BJ (cell line): ENCODE results near the gene FPGS. TPM values are rescaled to one million over a fixed set of nuclear protein-coding genes. Genes with fewer than 3 reads are reported as not detected.

Experiments
- CTCF ChIA-PET: fragments of 350-600 bp; formaldehyde crosslinking; extraction: SDS; loops from one replicate; lab custom pipeline; 2021; ENCODE audit warnings: antibody characterized with exemption, inconsistent platforms; lab: Yijun Ruan, JAX
- POLR2A ChIA-PET: fragments of 300-600 bp; sonication (Branson Sonifier 250); formaldehyde crosslinking; extraction: SDS; loops from one replicate; lab custom pipeline; 2021; ENCODE audit warnings: antibody characterized with exemption; lab: Charles Lee
- DNase-seq: peaks from one replicate; pipeline ENCODE4 v3.0.0-alpha.2; 2011; ENCODE audit warnings: low read depth
- H3K27me3 ChIP-seq: 2 replicates; pipeline ENCODE4 v1.6.0; 2011; ENCODE audit warnings: low read length; ENCODE audit not compliant: control insufficient read depth, insufficient read depth
- H3K36me3 ChIP-seq: 2 replicates; pipeline ENCODE4 v1.5.1; 2011; ENCODE audit warnings: low read length; ENCODE audit not compliant: control insufficient read depth, insufficient read depth
- H3K4me3 ChIP-seq: 2 replicates; pipeline ENCODE4 v1.5.1; 2011; ENCODE audit warnings: low read depth, mild to moderate bottlenecking, control low read depth, low read length
- polyA plus RNA-seq: library from polyadenylated mRNA; depleted of rRNA; stranded (reverse); fragments of >200 nt; gene quantifications from 2 replicates; pipeline ENCODE4 v1.2.3, GENCODE V29; 2011
- TF ChIP-seq, protein P1 (sequence below): IDR thresholded peaks from 2 replicates; pipeline ENCODE4 v1.5.1; 2011; ENCODE audit warnings: low read depth, mild to moderate bottlenecking, control low read depth, inconsistent platforms, low read length, moderate library complexity; ENCODE audit not compliant: insufficient read depth

The FPGS gene
- polyA plus RNA-seq, 1 experiment, result 61.9 TPM

DNA sequence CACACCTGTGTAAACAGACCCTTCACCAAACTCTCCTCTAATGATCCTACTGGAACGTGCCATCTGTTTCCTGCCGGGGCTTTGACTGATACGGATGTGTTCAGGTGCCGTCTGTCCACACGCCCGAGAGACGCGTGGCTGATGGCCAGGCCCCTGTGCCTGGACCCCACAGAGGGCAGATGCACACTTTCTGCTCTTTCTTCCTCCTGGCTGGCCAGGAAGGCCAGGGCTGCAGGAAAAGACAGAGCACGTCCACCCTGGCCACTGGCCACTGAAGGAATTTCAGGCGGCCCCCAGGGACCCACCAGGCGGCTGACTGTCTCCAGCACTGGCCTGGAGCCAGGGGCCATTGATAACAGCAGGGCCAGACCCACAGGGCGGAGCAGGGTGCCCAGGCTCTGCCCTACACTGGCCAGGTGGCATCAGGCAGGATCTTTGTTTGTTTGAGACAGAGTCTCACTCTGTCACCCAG is 55.4 kb downstream of the FPGS start:
- ChIA-PET CTCF (no interaction called here), POLR2A (no interaction called here)
- Histone ChIP-seq H3K27me3 (no peaks in the 10 kb centered on the region), H3K36me3 (no peaks in the 10 kb centered on the region), H3K4me3 (no peak overlapping the region)
- TF ChIP-seq, protein P1, sequence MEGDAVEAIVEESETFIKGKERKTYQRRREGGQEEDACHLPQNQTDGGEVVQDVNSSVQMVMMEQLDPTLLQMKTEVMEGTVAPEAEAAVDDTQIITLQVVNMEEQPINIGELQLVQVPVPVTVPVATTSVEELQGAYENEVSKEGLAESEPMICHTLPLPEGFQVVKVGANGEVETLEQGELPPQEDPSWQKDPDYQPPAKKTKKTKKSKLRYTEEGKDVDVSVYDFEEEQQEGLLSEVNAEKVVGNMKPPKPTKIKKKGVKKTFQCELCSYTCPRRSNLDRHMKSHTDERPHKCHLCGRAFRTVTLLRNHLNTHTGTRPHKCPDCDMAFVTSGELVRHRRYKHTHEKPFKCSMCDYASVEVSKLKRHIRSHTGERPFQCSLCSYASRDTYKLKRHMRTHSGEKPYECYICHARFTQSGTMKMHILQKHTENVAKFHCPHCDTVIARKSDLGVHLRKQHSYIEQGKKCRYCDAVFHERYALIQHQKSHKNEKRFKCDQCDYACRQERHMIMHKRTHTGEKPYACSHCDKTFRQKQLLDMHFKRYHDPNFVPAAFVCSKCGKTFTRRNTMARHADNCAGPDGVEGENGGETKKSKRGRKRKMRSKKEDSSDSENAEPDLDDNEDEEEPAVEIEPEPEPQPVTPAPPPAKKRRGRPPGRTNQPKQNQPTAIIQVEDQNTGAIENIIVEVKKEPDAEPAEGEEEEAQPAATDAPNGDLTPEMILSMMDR, result no peak
- DNase-seq, result no peak

DNA sequence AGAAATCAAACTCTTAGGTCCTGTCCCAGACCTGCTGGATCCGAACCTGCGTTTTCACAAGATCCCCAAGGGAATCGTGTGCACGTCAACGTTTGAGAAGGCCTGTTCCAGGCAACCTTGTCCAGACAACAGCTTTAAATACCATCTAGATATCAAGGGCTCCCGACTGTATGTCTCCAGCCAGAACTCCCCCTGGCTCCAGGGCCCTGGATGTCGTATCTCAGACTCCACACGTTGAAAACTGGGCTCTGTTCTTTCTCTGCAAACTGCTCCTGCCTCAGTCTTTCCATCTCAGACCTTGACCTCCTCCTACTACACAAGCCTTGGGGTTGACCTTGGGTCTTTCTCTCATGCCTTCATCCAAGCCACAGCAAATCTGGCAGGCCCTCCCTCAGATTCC is 57.6 kb downstream of the FPGS start:
- no peaks in the 10 kb centered on the region for H3K36me3 ChIP-seq
- no peak for DNase-seq
- TF ChIP-seq, protein P1, result no peak
- no peak overlapping the region for H3K4me3 ChIP-seq
- CTCF ChIA-PET, result interaction anchor here (0.6 to 3.4 kb wide), 3 partner anchors 10 to 220 kb away, joined by 3 to 17 read pairs (median 3); no protein-coding TSS in a partner anchor
- H3K27me3 ChIP-seq, result no peaks in the 10 kb centered on the region
- POLR2A ChIA-PET, result no interaction called here

DNA sequence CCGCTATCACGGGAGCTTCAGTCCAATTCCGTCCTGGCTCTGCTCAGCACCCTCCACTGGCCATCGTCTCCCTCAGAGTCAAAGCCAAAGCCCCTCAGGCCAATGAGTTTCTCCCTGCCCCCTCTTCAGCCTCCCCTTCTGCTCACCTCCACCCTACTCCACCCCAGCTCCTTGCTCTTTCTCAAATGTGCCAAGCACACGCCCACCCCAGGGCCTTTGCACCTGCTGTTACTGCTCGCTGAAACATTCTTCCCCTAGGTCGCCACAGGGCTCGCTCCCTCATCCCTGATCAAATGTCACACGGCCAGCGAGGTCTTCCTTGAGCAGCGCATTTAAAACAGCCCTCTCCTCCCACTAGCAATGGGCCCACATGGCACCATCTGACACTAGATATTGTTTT is 58.1 kb downstream of the FPGS start:
- no peaks in the 10 kb centered on the region for H3K27me3 ChIP-seq
- ChIA-PET CTCF (interaction anchor here (0.8 to 4.6 kb wide), 4 partner anchors 7 to 97 kb away, joined by 3 to 18 read pairs (median 10); partner anchors contain the start of gene ENG), POLR2A (no interaction called here)
- DNase-seq, result no peak
- H3K36me3 ChIP-seq, result no peaks in the 10 kb centered on the region
- no peak overlapping the region for H3K4me3 ChIP-seq
- TF ChIP-seq, protein P1, result no peak

DNA sequence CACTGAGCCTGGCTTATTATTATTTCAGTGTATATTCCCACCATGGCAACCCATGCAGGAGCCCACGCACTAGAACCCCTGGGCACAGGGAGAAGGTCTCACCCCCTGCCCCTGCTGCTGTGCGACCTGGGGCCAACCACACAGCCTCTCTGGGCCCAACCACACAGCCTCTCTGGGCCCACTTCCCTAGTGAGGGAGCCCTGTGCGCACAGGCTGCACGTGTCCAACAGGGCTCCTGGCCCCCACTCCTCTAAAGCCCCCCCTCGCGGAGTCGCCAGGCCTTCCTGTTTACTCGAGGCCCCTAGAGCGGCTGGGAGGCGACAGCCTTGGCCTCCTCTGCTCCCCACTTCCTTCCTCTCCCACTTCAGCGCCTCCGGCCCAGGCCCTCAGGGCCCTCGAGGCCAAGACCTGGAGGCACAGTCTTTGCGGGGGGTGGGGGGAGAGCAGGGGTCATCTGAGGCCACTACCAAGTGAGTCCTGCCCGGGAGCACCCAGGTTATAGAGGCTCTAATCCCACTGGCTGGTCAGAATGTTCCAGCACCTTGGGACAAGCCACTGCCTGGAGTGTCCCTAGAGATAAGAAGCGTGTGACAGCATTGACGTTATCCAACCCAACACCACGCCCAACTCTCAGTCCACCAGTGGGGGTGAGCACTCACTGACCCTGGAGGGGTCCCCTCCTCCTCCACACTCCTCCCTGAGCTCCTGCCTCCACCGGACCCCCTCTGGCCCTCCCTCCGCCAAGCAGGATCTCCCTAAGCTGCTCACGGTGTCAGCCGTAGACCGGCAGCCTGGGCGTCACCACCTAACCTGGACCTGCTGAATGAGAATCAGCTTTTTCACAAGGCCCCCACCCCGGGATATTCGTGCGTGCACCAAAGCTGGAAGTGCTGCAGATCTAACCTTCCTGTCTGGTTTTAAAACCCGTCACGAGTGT is 59.7 kb downstream of the FPGS start:
- CTCF ChIA-PET, result interaction anchor here (1.4 to 4.6 kb wide), 4 partner anchors 8 to 127 kb away, joined by 5 to 18 read pairs (median 14); partner anchors contain the start of genes ENG and TOR2A
- H3K4me3 ChIP-seq, result no peak overlapping the region
- H3K27me3 ChIP-seq, result no peaks in the 10 kb centered on the region
- DNase-seq, result no peak
- TF ChIP-seq, protein P1, result no peak
- H3K36me3 ChIP-seq, result peaks cover 2% of the 10 kb centered on the region
- POLR2A ChIA-PET, result no interaction called here

DNA sequence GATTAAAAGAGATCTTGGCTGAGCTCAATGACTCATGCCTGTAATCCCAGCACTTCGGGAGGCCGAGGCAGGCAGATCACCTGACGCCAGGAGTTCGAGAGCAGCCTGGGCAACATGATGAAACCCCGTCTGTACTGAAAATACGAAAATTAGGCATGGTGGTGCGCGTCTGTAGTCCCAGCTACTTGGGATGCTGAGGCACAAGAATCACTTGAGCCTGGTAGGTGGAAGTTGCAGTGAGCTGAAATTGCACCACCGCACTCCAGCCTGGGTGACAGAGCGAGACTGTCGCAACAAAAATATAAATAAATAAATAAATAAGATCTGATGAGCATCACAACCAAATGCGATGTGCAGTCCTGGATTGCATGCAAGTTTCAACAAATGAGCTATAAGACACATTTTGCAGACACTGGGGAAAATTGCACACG is 60.5 kb downstream of the FPGS start:
- Histone ChIP-seq H3K4me3 (no peak overlapping the region), H3K36me3 (peaks cover 9% of the 10 kb centered on the region), H3K27me3 (no peaks in the 10 kb centered on the region)
- DNase-seq, result no peak
- POLR2A ChIA-PET, result no interaction called here
- TF ChIP-seq, protein P1, result no peak
- CTCF ChIA-PET, result interaction anchor here (1.1 to 4.6 kb wide), 4 partner anchors 10 to 128 kb away, joined by 4 to 18 read pairs (median 8); partner anchors contain the start of genes ENG and TOR2A
